SW480 (cell line): Measurements from ENCODE around the gene MGP.

Experiments
- DNase-seq: peaks from one replicate; pipeline ENCODE4 v3.0.0-alpha.2; 2016; ENCODE audit warnings: low spot score

MGP gene

GRCh38 chr12:14860490-14860889 lies 25.2 kb downstream of the MGP start:
- DNase-seq: no peak

DNA sequence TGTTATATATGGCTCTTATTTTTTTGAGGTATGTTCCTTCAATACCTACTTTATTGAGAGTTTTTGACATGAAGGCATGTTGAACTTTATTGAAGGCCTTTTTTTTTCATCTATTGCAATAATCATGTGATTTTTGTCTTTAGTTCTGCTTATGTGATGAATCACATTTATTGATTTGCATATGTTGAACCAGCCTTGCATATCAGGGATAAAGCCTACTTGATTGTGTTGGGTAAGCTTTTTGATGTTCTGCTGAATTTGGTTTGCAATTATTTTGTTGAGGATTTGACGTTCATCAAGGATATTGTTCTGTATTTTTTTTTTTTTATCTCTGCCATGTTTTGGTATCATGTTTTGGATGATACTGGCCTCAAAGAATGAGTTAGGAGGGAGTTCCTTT lies 27.1 kb downstream of the MGP start:
- no peak for DNase-seq

- no peak for DNase-seq
Observed at GRCh38 chr12:14854586-14855183, 31.0 kb downstream of the MGP start.

- DNase-seq: no peak
Observed at GRCh38 chr12:14853961-14854360, 31.7 kb downstream of the MGP start.

DNA sequence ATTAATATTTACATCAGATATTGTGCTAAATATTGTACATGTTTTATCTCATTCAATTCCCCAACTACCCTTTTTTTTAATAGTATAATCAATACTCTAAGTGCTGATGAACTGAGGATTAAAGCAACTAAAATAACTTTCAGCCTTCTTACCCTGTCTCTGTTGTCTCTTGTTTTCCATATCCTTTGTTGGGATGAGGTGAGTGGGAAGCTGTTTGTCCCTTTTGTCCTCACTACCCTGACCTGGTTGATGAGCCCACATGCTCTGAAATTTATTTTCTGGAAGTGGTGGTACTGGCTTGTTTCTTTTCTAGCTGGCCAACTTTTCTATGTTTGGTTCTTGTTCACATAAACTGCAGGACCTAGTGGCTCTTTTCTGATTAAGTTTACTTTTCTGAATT lies 32.8 kb downstream of the MGP start:
- no peak for DNase-seq

DNA sequence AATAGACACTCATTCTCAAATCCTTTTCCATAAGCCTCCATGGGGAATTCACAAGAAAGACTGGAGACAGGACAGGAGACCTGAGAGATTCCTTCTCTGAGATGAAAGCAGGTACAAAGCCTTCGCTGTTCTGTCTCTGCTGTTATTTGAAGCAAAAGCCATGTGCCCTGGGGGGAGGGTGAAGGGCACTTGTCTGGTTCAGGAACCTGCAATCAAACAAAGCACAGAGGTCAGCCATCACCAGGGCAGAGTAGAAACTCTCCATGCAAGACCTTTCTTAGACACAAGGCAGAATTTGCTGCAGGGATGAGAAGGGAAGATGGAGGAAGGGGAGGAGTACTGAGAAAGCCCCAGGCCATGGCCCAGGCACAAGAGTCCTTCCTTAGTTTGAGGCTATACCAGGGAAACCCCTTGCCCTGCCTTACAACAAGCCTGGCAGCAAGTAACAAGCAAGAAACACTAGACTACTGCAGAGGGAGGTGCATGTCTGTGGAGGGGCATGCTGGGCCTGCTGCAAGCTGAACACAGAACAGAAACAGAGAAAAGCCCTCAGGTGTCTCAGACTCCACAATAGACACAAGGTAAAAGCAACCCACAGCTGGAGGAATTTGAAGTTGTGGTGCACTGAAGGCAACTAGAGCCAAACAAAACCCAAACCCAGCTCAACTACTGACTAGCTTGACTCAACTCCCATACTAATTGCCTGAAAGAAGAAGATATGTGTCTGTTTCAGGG lies 34.6 kb downstream of the MGP start:
- DNase-seq: no peak

DNA sequence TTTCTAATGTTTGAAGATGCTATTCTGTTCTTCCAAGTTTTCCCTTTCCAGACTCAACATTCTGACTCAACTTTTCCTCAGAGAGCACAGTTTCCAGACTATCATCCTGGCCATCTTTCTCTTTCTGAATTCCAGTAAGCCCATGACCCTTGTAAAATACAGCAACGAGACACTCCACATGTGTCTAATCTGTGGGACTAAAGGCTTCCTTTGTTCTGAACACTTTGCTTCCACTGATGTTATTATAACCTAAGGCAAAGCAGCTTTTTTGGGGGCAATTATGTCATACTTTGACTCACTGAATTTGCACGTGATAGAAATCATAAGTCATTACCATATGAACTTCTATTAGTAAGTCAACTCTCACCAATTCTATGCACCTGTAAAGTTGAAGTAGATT lies 36.0 kb downstream of the MGP start:
- DNase-seq: no peak

GRCh38 chr12:14846876-14847580 lies 38.6 kb downstream of the MGP start:
- DNase-seq: no peak

DNA sequence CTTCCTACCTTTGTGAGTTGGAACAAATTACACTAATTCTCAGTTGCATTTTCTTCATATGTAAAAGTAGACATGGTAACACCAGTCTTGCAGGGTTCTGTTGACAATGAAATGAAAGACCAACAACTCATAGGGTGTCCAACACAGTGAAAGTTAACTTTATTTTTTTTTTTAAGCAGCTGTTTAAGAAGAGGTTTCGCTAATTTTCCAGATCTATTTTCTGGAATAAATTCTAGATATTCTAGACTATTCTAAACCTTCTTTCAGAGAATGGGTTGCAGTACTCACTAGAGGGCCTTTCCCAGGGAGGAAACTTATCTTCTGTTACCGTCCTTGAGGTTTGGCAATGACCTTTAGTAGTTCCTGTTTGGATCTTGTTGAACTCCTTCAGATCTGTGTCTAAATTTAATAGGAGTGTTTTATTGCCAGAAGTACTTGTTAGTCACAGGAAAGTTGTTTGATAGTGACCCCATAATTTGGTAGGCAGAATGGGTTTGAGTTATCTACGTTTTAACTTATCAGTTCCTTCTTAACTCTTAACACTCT lies 39.5 kb downstream of the MGP start:
- no peak for DNase-seq

GRCh38 chr12:14845350-14845750 lies 40.3 kb downstream of the MGP start:
- DNase-seq: peak; percentile 62

- DNase-seq: no peak
Observed at GRCh38 chr12:14844401-14844800, 41.3 kb downstream of the MGP start.

DNA sequence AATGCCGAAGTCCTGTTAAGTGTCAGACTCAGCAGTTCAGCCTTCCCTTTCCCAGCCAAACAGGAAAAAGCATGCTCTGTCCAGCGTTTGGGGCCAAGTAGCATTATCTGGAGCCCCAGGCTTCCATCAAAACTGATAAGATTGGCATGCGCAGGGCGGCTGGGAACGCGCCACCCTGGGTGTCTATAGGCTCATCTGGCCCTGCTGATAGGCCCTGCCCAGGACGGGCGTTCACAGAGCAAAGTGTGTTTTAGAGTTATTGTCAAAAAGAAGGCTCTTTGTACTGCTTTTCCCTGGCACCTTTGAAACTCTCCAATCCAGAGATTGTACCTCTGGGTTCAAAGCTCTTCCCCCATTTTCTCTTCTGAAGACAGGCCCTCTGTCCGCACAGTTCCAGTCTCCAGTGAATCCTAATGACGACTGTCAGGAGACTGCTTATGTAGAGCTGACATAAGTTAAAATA lies 42.2 kb downstream of the MGP start, which contains the start of gene ART4:
TSS of gene ART4 (minus strand) at position 102 of the 463 bp plus-strand sequence. CDS start 413 bp downstream, outside the sequence.
- DNase-seq: no peak

GRCh38 chr12:14842315-14842714 lies 43.3 kb downstream of the MGP start:
- no peak for DNase-seq

DNA sequence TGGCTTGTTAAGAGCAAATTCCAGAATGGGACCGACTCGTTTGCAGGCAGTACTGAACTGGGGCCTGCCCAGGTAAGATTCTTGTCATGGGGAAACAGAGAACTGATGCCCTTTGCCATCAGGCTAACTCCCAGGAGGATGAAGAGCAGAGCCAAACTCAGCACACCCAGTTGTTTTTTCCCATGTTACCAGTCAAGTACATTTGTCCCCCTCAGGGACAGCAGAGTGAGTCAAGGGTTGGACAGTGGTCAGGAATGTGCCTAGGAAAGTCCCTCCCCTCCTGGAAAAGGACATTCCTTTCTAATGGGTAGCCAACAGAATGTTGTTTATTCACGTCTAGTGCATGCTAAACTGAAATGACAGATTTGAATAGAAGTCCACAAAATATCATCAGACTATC lies 43.9 kb downstream of the MGP start:
- peak; percentile 11 for DNase-seq

DNA sequence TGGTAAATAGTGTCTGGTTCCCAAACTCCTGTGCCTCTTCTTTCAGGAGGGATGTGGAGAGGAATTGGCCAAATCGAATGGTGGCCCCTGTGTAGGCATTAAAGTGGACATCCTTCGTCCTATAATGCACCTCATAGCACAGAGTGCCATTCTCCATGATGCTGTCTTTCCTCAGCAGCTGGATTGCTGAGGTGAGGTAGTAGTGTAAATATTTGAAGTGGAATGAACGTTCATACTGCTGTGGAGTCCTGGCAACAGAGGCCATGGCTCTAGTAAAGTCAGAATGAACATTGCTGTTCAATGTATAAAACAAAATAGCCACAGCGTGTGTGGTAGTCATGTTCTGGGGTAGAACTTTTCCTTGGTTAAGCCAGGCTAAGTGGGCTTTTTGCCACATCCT lies 45.0 kb downstream of the MGP start:
- DNase-seq: no peak

GRCh38 chr12:14839262-14839661 lies 46.4 kb downstream of the MGP start:
- DNase-seq: no peak

DNA sequence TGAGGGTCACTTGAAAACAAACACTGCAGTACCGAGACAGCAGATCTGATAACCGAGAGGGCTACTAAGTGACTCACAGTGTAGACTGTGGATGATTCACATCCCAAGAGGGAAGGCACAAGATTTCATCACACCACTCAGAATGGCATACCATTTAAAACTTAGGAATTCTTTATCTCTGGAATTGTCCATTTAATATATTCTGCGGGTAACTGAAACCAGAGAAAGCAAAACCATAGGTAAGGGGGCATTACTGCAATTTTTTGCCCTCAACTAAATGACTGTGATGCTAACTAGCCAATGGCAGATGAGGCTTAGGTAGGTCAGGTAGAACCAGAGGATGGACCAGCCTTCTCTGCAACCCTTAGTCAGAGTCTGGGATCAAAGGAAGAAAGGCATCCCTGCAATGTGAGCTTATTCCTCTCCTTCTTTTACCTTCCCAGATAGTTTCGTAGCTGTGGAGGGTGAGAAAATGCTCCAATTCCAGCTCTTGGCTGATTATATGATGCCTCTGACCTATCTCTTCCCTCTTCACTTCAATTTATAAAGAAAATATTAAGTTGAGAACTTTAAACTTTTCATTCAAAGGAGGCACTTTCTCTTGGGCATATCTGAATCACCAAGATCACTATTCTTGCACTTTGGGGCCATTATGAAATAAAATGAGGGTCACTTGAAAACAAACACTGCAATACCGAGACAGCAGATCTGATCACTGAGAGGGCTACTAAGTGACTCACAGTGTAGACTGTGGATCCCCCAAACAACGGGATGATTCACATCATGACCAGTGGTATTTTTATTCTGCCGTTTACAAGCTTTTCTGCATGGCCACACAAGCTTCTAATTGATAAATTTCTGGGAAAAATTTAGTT lies 49.1 kb downstream of the MGP start:
- peak; percentile 45 for DNase-seq

DNA sequence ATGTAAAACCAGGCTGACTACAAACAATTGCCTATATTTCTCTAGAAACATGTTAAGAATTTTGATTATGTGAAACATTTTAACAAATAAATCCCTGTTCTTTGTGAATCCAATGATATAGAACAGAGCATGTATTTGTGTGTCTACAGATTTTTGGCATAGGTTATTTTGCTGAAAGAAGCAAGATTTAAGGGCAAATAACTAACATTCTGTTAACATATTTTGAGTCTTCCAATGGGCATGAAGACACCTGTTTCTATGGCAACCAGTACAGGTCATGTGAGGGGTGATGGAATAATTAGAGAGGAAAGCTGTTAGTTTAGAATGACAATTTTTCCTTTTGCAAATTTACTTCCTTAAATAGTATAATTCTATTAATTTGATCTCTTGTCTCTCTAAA lies 51.1 kb downstream of the MGP start:
- no peak for DNase-seq

DNA sequence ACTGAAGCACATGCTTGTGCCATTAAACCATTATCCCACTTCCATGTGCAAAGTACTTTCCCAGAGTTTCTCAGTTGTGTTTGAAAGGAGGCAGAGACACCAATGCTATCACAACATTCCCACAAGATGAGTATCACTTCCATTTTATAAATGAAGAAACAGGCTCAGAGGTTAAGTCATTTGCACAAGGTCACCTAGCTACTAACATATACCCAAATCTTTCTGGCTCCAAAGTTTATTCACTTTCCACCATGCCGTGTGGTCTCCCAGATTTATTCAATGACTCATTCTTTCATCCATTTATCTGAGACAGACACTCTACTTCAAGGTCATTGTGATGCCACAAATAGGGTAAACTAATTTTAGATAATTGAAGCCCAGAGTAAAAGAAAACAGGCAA lies 51.7 kb downstream of the MGP start:
- DNase-seq: no peak

GRCh38 chr12:14833336-14833735 lies 52.3 kb downstream of the MGP start:
- DNase-seq: no peak
